C4-2B (cell line): ENCODE data around the gene PRRT3.
"Not testable (repeated sequence)": the region's sequence is repeated elsewhere in the genome, so short reads cannot be mapped to it uniquely, and the experiment has no call there.

Source experiments
- H3K27ac ChIP-seq: fragments of 450-650 bp; 2 replicates; pipeline ENCODE4 v1.5.1; 2017
- ZFX ChIP-seq: fragments of 450-650 bp; IDR thresholded peaks from 2 replicates; pipeline ENCODE4 v1.6.1; 2017
- TF ChIP-seq, protein P1 (sequence below): fragments of 450-650 bp; conservative IDR thresholded peaks from 2 replicates; pipeline ENCODE4 v1.5.1; 2017; ENCODE audit warnings: mild to moderate bottlenecking

Gene PRRT3

GRCh38 chr3:9902372-9903237 is 49.6 kb downstream of the PRRT3 start, which contains the start of gene IL17RE:
TSS of gene IL17RE (plus strand) at chr3:9902848. CDS start at chr3:9902933, 85 bp downstream.
- H3K27ac ChIP-seq: no peak within 1 kb of the TSS
- TF ChIP-seq, protein P1, sequence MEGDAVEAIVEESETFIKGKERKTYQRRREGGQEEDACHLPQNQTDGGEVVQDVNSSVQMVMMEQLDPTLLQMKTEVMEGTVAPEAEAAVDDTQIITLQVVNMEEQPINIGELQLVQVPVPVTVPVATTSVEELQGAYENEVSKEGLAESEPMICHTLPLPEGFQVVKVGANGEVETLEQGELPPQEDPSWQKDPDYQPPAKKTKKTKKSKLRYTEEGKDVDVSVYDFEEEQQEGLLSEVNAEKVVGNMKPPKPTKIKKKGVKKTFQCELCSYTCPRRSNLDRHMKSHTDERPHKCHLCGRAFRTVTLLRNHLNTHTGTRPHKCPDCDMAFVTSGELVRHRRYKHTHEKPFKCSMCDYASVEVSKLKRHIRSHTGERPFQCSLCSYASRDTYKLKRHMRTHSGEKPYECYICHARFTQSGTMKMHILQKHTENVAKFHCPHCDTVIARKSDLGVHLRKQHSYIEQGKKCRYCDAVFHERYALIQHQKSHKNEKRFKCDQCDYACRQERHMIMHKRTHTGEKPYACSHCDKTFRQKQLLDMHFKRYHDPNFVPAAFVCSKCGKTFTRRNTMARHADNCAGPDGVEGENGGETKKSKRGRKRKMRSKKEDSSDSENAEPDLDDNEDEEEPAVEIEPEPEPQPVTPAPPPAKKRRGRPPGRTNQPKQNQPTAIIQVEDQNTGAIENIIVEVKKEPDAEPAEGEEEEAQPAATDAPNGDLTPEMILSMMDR: no peak
- TF ChIP-seq ZFX: no peak

DNA sequence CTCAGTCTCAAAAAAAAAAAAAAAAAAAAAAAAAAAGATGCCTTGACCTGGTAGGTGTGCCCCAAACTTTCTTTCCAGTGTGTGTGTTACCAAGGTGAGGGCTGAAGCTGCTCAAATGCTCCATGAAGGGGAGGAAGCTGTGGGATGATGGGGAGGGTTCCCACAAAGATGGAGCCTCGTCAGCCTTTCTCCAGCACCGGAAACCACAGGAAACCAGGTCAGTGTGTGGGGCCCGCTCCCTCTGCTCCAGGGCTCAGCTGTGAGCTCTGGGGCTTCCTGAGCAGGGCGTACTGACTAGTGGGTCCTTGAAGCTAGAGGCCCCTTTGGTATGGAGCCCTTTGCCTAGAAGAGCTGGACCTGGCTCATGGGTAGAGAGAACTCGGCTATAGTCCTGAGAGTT is 50.2 kb downstream of the PRRT3 start:
- H3K27ac ChIP-seq: no peak overlapping the region
- TF ChIP-seq, protein P1: no peak
- TF ChIP-seq ZFX: no peak

DNA sequence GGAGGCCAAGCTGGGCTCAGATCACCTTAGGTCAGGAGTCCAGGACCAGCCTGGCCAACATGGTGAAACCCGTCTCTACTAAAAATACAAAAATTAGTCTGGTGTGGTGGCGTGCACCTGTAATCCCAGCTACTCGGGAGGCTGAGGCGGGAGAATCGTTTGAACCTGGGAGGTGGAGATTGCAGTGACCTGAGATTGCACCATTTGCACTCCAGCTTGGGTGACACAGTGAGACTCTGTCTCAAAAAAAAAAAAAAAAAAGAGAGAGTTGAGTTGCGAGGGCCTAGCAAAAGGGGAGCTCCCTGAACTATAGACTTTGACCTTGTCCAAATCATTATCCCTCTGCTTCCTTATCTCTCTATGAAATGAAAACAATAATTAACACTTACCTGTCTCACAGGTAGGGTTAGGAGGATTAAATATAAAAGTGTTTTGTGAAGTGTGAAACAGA is 51.2 kb downstream of the PRRT3 start:
- H3K27ac ChIP-seq: not testable (repeated sequence)

- H3K27ac ChIP-seq: no peak overlapping the region
- no peak for TF ChIP-seq ZFX
- TF ChIP-seq, protein P1: no peak
Measured at GRCh38 chr3:9899289-9899791, 52.9 kb downstream of the PRRT3 start.

DNA sequence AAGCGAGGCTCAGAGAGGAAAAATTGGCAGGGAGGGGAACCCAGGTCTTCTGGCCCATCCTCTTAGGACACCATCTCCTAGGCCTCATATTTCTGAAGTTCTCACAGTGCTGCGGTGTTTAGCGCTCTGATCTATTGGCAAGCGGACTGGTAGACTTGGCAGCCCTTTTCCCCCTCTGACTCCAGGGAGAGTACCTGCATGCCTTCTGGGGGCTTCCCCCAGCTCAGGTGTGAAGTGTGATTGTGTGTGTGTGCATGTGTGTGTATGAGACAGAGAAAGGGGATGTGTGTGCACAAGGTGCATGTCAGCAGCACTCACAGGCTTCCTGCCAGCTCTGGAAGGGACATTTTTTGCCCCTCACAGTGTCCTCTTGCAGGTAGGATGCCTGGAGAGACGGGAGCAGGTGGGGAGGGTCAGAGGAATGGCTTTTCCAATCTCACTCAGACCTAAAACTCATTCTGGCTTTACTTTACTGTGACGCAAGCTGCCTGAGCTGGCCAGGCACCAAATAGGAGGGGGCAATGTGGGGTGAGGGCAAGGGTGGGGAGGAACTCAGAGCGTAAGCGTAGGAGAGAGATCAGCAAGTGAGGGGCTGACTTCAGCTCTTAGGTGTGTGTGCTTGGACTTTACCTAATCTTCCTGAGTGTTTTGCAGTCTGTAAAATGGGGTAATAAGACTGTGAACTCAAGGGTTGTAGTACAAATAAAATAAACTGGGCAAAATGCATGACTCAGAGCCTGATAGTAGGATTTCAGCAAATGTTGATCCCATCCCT is 53.6 kb downstream of the PRRT3 start:
- H3K27ac ChIP-seq: no peak overlapping the region
- TF ChIP-seq, protein P1: no peak
- no peak for TF ChIP-seq ZFX

GRCh38 chr3:9897408-9898372 is 54.5 kb downstream of the PRRT3 start:
- peak overlapping the region; percentile 7; the same call in 1 of the 2 replicates for H3K27ac ChIP-seq
- no peak for TF ChIP-seq ZFX
- TF ChIP-seq, protein P1: no peak

- not testable (repeated sequence) for H3K27ac ChIP-seq
Measured at GRCh38 chr3:9896755-9897407, 55.3 kb downstream of the PRRT3 start.

DNA sequence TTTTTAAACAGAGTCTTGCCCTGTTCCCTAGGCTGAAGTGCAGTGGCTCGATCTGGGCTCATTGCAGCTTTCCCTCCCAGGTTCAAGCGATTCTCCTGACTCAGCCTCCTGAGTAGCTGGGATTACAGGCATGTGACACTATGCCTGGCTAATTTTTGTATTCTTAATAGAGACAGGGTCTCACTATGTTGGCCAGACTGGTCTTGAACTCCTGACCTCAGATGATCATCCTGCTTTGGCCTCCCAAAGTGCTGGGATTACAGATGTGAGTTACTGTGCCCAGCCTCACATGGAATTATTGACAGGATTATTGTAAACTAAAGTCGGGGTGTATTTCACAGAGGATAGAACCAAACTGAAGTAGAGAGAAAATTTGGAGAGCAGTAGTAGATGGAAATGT is 56.5 kb downstream of the PRRT3 start:
- H3K27ac ChIP-seq: not testable (repeated sequence)
